WTC11 (cell line): ENCODE measurements around the gene FOXRED1.

Experiments
- ATF2 ChIP-seq: sonication (generic); formaldehyde crosslinking; IDR thresholded peaks from 2 replicates; pipeline ENCODE4 v1.8.1; 2022; ENCODE audit warnings: low read depth, missing genetic modification reagents, borderline replicate concordance
- CREB1 ChIP-seq: sonication (generic); formaldehyde crosslinking; IDR thresholded peaks from 2 replicates; pipeline ENCODE4 v1.8.0; 2023; ENCODE audit warnings: mild to moderate bottlenecking, missing genetic modification reagents
- CTCF ChIP-seq: fragments of 200-600 bp; IDR thresholded peaks from 2 replicates; pipeline ENCODE4 v1.8.0; 2022; ENCODE audit warnings: antibody characterized with exemption
- E2F4 ChIP-seq: sonication (generic); formaldehyde crosslinking; IDR thresholded peaks from 2 replicates; pipeline ENCODE4 v1.8.1; 2022; ENCODE audit warnings: low read depth, mild to moderate bottlenecking, moderate library complexity, missing genetic modification reagents, borderline replicate concordance
- NR1H2 ChIP-seq: sonication (generic); formaldehyde crosslinking; IDR thresholded peaks from 2 replicates; pipeline ENCODE4 v1.9.0; 2021; ENCODE audit warnings: mild to moderate bottlenecking, moderate library complexity, missing genetic modification reagents
- SMAD3 ChIP-seq: sonication (generic); formaldehyde crosslinking; IDR thresholded peaks from 2 replicates; pipeline ENCODE4 v1.8.0; 2022; ENCODE audit warnings: missing genetic modification reagents, mild to moderate bottlenecking, borderline replicate concordance
- TP53 ChIP-seq: sonication (generic); formaldehyde crosslinking; IDR thresholded peaks from 2 replicates; pipeline ENCODE4 v1.8.1; 2023; ENCODE audit warnings: mild to moderate bottlenecking, missing genetic modification reagents
- TF ChIP-seq, protein P1 (sequence below): sonication (generic); formaldehyde crosslinking; IDR thresholded peaks from 2 replicates; pipeline ENCODE4 v1.8.1; 2023; ENCODE audit warnings: mild to moderate bottlenecking, moderate library complexity, missing genetic modification reagents

GRCh38 chr11:126305699-126306098 lies 36.7 kb downstream of the FOXRED1 start:
- TF ChIP-seq CTCF (no peak), CREB1 (no peak), SMAD3 (no peak), ATF2 (CRISPR knock-in tag) (no peak), NR1H2 (no peak), E2F4 (CRISPR knock-in tag) (no peak), TP53 (CRISPR knock-in tag) (no peak)
- TF ChIP-seq, protein P1, sequence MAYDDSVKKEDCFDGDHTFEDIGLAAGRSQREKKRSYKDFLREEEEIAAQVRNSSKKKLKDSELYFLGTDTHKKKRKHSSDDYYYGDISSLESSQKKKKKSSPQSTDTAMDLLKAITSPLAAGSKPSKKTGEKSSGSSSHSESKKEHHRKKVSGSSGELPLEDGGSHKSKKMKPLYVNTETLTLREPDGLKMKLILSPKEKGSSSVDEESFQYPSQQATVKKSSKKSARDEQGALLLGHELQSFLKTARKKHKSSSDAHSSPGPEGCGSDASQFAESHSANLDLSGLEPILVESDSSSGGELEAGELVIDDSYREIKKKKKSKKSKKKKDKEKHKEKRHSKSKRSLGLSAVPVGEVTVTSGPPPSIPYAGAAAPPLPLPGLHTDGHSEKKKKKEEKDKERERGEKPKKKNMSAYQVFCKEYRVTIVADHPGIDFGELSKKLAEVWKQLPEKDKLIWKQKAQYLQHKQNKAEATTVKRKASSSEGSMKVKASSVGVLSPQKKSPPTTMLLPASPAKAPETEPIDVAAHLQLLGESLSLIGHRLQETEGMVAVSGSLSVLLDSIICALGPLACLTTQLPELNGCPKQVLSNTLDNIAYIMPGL: no peak
